GM12875 (cell line): ENCODE measurements around the gene RBM17.

Experiments used
- H3K4me3 ChIP-seq: one replicate; pipeline ENCODE4 v1.5.1; 2011; ENCODE audit warnings: low read depth, low read length, control low read depth
- CTCF ChIP-seq: IDR thresholded peaks from 2 replicates; pipeline ENCODE4 v1.5.1; 2011; ENCODE audit warnings: low read depth, mild to moderate bottlenecking, control low read depth, inconsistent platforms, low read length, moderate library complexity, borderline replicate concordance; ENCODE audit not compliant: insufficient read depth

The RBM17 gene

GRCh38 chr10:6065835-6066234 lies 23.0 kb upstream of the RBM17 start:
- TF ChIP-seq CTCF: no peak
- no peak overlapping the region for H3K4me3 ChIP-seq

GRCh38 chr10:6067457-6067856 lies 21.4 kb upstream of the RBM17 start:
- TF ChIP-seq CTCF: no peak
- no peak overlapping the region for H3K4me3 ChIP-seq

- no peak overlapping the region for H3K4me3 ChIP-seq
These were observed 20.8 kb upstream of the RBM17 start for GRCh38 chr10:6068006-6068405.

GRCh38 chr10:6068422-6068821 lies 20.4 kb upstream of the RBM17 start:
- TF ChIP-seq CTCF: no peak

More at GRCh38 chr10:6068006-6068405, 20.8 kb upstream of the RBM17 start:
- no peak for TF ChIP-seq CTCF

GRCh38 chr10:6069081-6069931 lies 19.5 kb upstream of the RBM17 start:
- no peak for TF ChIP-seq CTCF

More at GRCh38 chr10:6068422-6068821, 20.4 kb upstream of the RBM17 start:
- H3K4me3 ChIP-seq: no peak overlapping the region

GRCh38 chr10:6070660-6071059 lies 18.2 kb upstream of the RBM17 start:
- H3K4me3 ChIP-seq: no peak overlapping the region
- TF ChIP-seq CTCF: no peak

More at GRCh38 chr10:6069081-6069931, 19.5 kb upstream of the RBM17 start:
- H3K4me3 ChIP-seq: no peak overlapping the region
